ENCODE results near the gene DENND2D.

DENND2D gene

GRCh38 chr1:111199881-111200801, at the start of gene DENND2D:
Gene DENND2D (minus strand): TSS chr1:111200646. CDS start chr1:111200459, 187 bp downstream.
- in situ Hi-C loops (cut with MboI; ENCODE audit: low sequenced_read_pairs) = no loop called here

- in situ Hi-C loops (cut with MboI; ENCODE audit: low sequenced_read_pairs) = no loop called here
Observed at GRCh38 chr1:111249960-111250359, 49.5 kb upstream of the DENND2D start.

GRCh38 chr1:111247125-111247838, 46.8 kb upstream of the DENND2D start:
- in situ Hi-C loops (cut with MboI; ENCODE audit: low sequenced_read_pairs) = no loop called here

GRCh38 chr1:111242805-111243523, 42.5 kb upstream of the DENND2D start:
- in situ Hi-C loops (cut with MboI; ENCODE audit: low sequenced_read_pairs) = no loop called here

GRCh38 chr1:111241797-111242196, 41.4 kb upstream of the DENND2D start:
- in situ Hi-C loops (cut with MboI; ENCODE audit: low sequenced_read_pairs) = no loop called here

GRCh38 chr1:111238056-111238795, 37.8 kb upstream of the DENND2D start:
- in situ Hi-C loops (cut with MboI; ENCODE audit: low sequenced_read_pairs) = no loop called here

- in situ Hi-C loops (cut with MboI; ENCODE audit: low sequenced_read_pairs) = no loop called here
Observed at GRCh38 chr1:111236806-111237205, 36.4 kb upstream of the DENND2D start.

- in situ Hi-C loops (cut with MboI; ENCODE audit: low sequenced_read_pairs) = no loop called here
Observed at GRCh38 chr1:111236379-111236778, 35.9 kb upstream of the DENND2D start.

- in situ Hi-C loops (cut with MboI; ENCODE audit: low sequenced_read_pairs) = no loop called here
Observed at GRCh38 chr1:111234866-111235265, 34.4 kb upstream of the DENND2D start.

- in situ Hi-C loops (cut with MboI; ENCODE audit: low sequenced_read_pairs) = no loop called here
Observed at GRCh38 chr1:111234258-111234657, 33.8 kb upstream of the DENND2D start.

GRCh38 chr1:111232134-111232533, 31.7 kb upstream of the DENND2D start:
- in situ Hi-C loops (cut with MboI; ENCODE audit: low sequenced_read_pairs) = no loop called here

GRCh38 chr1:111228748-111229126, 28.3 kb upstream of the DENND2D start:
- in situ Hi-C loops (cut with MboI; ENCODE audit: low sequenced_read_pairs) = no loop called here

- in situ Hi-C loops (cut with MboI; ENCODE audit: low sequenced_read_pairs) = no loop called here
Observed at GRCh38 chr1:111227851-111228747, 27.7 kb upstream of the DENND2D start.

- in situ Hi-C loops (cut with MboI; ENCODE audit: low sequenced_read_pairs) = no loop called here
Observed at GRCh38 chr1:111227434-111227833, 27.0 kb upstream of the DENND2D start, which contains the start of gene CHI3L2. Gene CHI3L2 (plus strand): TSS chr1:111227713. CDS start chr1:111227730, 17 bp downstream.

GRCh38 chr1:111225717-111226400, 25.4 kb upstream of the DENND2D start:
- in situ Hi-C loops (cut with MboI; ENCODE audit: low sequenced_read_pairs) = no loop called here

- in situ Hi-C loops (cut with MboI; ENCODE audit: low sequenced_read_pairs) = no loop called here
Observed at GRCh38 chr1:111225091-111225490, 24.6 kb upstream of the DENND2D start.

GRCh38 chr1:111223126-111223685, 22.8 kb upstream of the DENND2D start:
- in situ Hi-C loops (cut with MboI; ENCODE audit: low sequenced_read_pairs) = no loop called here

GRCh38 chr1:111222308-111223125, 22.1 kb upstream of the DENND2D start:
- in situ Hi-C loops (cut with MboI; ENCODE audit: low sequenced_read_pairs) = no loop called here

All from HL-60/S4 treated with retinoic acid at 250 ng/mL for 4 days and 3 days (cell line).